HS-27A (cell line): ENCODE results near the gene KCNJ15.
"Not testable (repeated sequence)": the region's sequence is repeated elsewhere in the genome, so short reads cannot be mapped to it uniquely, and the experiment has no call there.

Experiments
- DNase-seq: peaks from one replicate; pipeline ENCODE4 v3.0.0-alpha.2; 2012; ENCODE audit warnings: low read depth, missing footprints

Gene KCNJ15

DNA sequence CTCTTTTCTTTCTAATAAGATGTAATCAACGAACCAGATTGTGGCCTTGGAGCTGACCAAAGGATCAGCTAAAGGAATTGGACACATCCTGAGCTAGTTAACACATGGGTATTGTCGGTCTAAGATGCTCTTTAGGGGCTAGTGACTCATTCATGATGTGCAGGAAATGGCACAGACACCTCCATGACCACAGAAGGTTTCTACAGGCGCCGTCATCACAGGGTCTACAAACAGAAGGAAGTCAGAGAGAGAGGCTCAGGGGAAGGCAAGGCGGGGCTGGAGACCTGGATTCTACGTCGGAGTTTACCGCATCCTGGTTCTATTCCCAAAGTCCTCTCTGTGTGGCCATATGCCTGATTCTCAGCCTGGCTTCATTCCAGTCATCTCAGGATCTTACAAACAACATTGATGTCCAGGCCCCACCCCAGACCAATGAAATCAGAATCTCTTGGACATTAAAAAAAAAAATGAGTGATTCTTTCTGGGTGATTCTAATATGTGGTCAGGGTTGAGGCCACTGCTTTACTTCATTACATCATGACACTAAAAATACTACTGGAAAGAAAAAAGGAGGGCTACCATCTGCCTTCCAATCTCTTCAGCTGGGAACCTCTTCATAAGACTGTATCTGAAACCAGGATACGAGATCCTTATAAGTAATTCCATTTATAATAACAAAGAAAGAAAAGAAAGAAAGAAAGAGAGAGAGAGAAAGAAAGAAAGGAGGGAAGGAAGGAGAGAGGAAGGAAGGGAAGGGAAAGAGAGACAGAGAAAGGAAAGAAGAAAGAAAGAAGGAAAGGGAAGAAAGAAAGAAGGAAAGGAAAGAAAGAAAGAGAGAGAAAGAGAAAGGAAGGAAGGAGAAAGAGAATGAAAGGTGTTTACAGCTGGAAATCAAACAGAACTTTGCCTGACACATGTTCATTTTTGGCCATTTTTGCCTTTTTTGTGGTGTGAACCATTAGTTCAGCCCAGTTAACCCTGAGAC is 11.6 kb upstream of the KCNJ15 start:
- DNase-seq, result peak; percentile 93

GRCh38 chr21:38246511-38246910 is 10.3 kb upstream of the KCNJ15 start:
- DNase-seq, result no peak

GRCh38 chr21:38247054-38247453 is 9.7 kb upstream of the KCNJ15 start:
- not testable (repeated sequence) for DNase-seq

DNA sequence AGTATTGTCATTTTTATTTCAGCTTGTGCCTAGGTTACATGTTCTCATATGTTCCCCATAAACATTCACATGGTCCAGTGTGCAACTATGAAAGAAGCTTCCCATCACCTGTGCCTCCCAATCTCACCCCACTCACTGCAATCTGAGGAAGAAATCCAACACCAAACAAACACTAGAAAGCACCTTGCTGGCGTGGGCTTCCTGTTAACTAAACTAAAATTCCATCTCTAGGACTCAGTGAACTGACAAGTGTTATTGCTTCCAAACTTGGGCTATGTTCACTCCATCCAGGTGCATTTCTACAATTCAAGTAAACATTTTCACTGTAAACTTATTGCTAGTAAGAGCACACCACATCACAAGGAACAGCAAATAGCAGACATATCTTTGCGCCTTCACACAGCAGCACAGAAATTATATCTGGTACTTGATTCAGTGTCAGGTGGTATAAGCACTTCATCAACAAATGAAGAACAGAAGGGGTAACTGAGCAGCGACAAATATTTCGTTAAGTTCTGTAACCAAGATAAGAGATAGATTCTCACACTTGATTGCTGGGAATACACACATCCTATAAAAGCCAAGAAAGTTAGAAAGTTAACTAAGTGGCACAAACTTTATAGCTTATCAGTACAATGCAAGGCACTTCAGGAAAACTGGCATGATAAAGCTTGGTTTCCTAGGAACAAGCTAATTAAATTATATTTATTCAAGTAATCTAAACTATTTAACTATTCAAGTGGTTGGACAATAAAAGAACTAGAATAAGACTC is 8.9 kb upstream of the KCNJ15 start:
- DNase-seq, result no peak

DNA sequence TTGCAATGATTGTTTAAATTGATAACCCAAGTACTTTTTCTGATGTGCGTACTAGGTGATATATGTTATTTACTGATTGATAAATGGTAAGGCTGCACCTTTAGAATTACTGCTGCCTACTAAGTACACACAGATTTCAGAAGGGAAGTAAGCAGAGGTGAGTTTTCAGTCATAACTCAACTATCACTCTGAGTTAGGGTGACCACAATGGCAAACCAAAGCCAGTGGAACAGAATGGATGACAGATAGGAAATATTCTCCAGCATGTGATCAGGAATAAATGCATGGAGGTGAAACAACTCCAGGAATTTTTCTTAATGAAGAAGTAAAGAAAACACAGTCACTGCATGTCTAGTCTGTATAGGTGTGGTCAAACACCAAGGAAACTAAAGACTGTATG is 7.5 kb upstream of the KCNJ15 start:
- no peak for DNase-seq

- no peak for DNase-seq
Measured at GRCh38 chr21:38249696-38250278, 7.0 kb upstream of the KCNJ15 start.

DNA sequence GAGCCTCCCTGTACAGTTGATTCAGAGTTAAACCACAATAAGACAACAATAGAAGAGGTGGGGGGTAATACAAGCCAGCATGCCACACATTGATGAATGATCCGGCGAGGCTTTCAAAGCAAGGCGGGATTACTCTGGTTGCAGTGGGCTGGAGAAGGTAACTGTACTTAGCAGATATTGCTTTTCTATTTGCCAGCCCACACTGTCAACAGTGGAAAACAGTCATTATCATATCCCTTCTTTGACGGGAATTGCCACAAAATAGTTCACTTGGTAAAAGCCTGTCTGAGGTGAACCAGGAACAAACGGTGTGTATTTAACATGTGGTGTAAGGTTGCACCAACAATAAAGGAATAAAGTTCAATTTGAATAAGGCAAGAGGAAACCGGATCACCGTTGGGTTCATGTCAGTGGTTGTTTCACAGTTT is 5.8 kb upstream of the KCNJ15 start:
- DNase-seq, result no peak

- DNase-seq, result no peak
Measured at GRCh38 chr21:38254970-38255369, 1.8 kb upstream of the KCNJ15 start.

GRCh38 chr21:38255571-38256117 is 1.1 kb upstream of the KCNJ15 start:
- DNase-seq, result no peak

DNA sequence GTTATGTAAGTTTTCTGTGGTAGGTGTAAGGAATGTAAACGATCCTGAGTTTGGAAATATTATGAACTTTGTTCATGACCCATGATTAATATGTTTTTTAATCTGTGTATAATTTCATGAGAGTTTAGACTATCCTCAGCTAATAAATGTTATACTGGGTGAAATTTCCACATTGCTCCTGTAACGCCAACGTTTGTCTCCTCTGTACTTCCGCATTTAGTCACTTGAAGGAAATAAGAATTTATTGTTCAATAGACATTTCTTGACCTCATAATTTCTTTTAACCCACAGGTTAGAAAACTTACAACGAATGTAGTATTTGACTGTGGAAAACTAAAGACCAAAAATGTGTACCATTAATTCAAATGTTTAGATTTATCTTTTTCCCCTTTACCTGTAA is 876 bp downstream of the KCNJ15 start:
- no peak for DNase-seq

- DNase-seq, result no peak
Measured at GRCh38 chr21:38258521-38259485, 2.0 kb downstream of the KCNJ15 start.

DNA sequence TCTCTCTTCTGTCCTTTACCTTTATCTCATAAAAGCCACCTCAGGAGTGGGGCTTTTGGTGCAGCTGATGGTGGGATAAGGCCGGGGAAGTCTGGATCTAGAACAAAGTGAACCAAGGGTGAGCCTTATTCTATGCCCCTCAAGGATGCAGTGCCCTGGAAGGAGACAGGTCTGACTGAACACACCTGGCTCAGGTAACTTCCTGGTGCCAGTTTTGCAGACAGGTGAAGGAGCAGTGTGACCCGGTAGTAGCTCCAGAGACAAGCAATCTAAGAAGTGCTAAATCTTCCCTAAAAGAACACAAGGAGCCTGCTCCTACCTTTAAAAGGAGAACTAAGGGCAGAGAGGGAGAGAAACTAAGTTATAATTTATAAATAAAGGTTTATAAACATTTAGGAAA is 2.9 kb downstream of the KCNJ15 start:
- no peak for DNase-seq

GRCh38 chr21:38260426-38260825 is 3.6 kb downstream of the KCNJ15 start:
- no peak for DNase-seq

DNA sequence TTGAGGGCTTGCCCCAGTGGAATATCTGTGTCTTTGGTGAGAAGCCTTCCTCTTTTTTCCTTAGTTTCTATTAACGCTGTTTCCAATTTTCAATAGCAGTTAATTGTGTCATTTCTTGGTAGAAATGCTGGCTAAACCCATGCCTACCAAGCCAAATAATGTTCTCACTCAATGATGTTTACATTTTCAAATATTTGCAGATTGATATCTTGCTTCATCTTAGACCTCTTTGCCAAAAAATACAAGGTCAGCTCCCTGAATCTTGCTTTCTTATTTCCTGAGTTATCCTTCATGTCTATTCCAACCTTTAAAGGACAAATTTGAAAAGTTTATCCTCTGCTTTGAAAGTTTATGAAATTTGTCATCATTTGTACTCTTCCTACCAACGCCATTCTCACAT is 5.1 kb downstream of the KCNJ15 start:
- DNase-seq, result no peak

GRCh38 chr21:38263493-38263892 is 6.7 kb downstream of the KCNJ15 start:
- DNase-seq, result peak; percentile 50

- no peak for DNase-seq
Measured at GRCh38 chr21:38264571-38264970, 7.8 kb downstream of the KCNJ15 start.

GRCh38 chr21:38265166-38265565 is 8.4 kb downstream of the KCNJ15 start:
- no peak for DNase-seq

DNA sequence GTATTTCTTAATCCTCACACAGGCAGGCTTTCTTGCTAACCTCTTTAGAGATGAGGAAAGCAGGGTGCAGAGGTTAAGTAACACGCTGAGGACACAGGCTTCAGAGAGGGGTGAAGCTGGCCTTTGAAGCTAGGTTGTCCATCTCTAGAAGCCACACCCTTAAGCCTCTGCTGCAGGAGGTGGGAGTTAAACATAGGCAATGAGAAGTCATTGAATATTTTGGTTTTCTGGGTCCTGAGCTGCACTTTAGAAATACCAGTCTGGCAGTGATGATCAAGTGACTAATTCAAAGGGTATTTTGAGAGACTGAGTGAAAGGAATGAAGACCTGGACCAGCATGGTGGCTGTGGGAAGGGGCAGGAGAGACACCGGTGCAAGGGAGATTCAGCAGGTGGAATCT is 9.9 kb downstream of the KCNJ15 start:
- peak; percentile 59 for DNase-seq

DNA sequence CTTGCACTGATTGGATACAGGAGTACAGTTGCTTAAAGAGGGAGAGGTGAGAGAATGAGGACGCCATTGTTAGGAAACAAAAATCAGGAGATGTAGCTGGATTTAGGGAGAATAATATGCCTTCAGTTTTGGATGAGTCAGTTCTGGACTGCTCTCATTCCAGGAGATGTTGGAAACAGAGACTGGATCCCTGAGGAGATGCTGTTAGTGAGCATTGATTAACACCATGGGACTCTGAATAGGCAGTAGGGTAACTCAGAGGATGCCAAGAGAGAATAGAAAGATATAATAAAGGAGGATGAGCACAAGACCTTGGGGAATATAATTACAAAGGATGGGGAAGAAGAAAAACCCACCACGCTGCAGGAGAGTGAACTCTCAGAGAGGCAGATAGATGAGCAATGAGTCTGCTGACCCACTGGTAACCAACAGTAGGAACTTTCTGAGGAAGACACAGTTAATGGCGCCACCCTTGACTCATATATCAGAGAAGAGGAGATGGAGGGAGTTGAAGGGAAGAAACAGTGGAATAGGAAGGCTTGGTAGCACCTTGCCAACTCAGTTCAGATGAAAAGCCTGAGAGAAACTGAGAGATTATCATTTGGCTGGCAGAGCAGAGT is 10.5 kb downstream of the KCNJ15 start:
- DNase-seq, result no peak

GRCh38 chr21:38267991-38268863 is 11.4 kb downstream of the KCNJ15 start:
- no peak for DNase-seq
